HUES64 (cell line): ENCODE results near the gene PBX2.

Source experiments
- H3K27ac ChIP-seq: 2 replicates; pipeline ENCODE4 v1.7.0; 2013; ENCODE audit warnings: low read depth, low read length, inconsistent platforms
- H3K27me3 ChIP-seq: 2 replicates; pipeline ENCODE4 v1.6.1; 2013; ENCODE audit warnings: mild to moderate bottlenecking, low read length; ENCODE audit not compliant: insufficient read depth
- H3K36me3 ChIP-seq: 2 replicates; pipeline ENCODE4 v1.6.1; 2013; ENCODE audit warnings: mild to moderate bottlenecking, low read length; ENCODE audit not compliant: insufficient read depth
- H3K4me1 ChIP-seq: 2 replicates; pipeline ENCODE4 v1.6.1; 2013; ENCODE audit warnings: mild to moderate bottlenecking, low read length, moderate library complexity; ENCODE audit not compliant: insufficient read depth
- H3K4me3 ChIP-seq: 2 replicates; pipeline ENCODE4 v1.5.1; 2013; ENCODE audit warnings: mild to moderate bottlenecking, low read length, moderate library complexity
- H3K9ac ChIP-seq: 2 replicates; pipeline ENCODE4 v1.6.1; 2013; ENCODE audit warnings: mild to moderate bottlenecking, low read depth, low read length
- H3K9me3 ChIP-seq: 2 replicates; pipeline ENCODE4 v1.6.1; 2013; ENCODE audit warnings: low read depth, low read length; ENCODE audit not compliant: insufficient read depth
- WGBS: fragments of 150-250, 120-280 bp; methylation state at CpG from one replicate; pipeline ENCODE4 v1.1.7; 2013; ENCODE audit warnings: missing lambda C conversion rate; 5-methylcytosine and 5-hydroxymethylcytosine counted together

The PBX2 gene

DNA sequence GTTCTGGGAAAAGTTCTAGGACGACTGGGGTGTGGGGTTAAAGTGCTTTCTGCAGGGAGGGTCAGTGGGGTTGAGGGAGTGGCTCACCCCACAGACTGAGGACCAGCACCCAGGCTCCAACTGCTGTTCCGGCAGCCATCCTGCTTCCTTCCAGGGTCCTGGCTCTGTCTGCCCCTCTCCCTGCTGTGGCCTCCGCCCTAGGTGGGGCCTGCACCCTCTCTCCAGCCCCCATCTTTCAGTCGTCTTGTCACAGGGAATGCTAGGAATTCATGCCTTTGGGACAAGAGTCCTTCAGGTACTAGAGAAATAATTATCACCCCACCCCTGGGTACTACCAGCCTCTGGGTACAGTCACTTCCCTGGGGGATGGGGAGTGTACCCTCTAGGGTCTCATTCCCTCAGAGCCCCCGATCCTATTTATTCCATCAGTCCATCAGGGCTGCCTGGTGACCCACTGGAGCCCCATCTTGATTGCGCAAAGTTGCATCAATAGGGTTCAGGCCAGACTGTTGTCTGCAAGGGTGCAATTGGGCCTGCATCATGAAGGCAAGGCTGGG is 5.8 kb downstream of the PBX2 start, which contains the start of gene AGER:
AGER (minus strand) TSS at position 170 of the 557 bp plus-strand sequence; CDS start at position 139, 31 bp downstream.
- H3K4me1 ChIP-seq = no peaks in the 10 kb centered on the region
- no peak within 1 kb of the TSS for H3K9ac ChIP-seq
- peaks cover 62% of the 10 kb centered on the region for H3K36me3 ChIP-seq
- H3K9me3 ChIP-seq = no peaks in the 10 kb centered on the region
- H3K27ac ChIP-seq = no peak within 1 kb of the TSS; the same call in 1 of the 2 replicates
- H3K27me3 ChIP-seq = no peaks in the 10 kb centered on the region
- 82% methylated on average over 6 of the region's 6 CpGs for WGBS
- H3K4me3 ChIP-seq = no peak within 1 kb of the TSS

DNA sequence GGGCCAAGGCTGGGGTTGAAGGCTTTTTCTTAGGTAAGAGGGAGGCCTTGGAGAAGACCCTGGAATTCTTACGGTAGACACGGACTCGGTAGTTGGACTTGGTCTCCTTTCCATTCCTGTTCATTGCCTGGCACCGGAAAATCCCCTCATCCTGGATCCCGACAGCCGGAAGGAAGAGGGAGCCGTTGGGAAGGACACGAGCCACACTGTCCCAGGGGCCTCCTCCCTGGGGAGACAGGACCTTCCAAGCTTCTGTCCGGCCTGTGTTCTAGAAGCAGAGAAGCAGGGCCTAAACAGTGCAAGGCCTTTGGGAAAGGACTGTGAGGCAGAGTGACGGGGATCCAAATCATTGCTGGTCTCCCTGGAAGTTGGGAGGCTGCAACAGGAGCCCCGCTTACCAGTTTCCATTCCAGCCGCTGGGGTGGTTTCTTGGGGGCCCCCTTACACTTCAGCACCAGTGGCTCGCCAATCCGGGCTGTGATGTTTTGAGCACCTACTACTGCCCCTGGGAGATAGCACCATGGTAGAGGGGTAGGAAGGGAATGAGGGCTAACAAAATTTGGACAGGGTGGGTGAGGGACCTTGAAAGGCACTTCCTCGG is 6.4 kb downstream of the PBX2 start:
- Histone ChIP-seq H3K36me3 (peaks cover 62% of the 10 kb centered on the region), H3K9ac (no peak overlapping the region), H3K4me3 (no peak overlapping the region), H3K27me3 (no peaks in the 10 kb centered on the region), H3K9me3 (no peaks in the 10 kb centered on the region), H3K4me1 (no peaks in the 10 kb centered on the region), H3K27ac (no peak overlapping the region; the same call in 1 of the 2 replicates)
- WGBS = 94% methylated on average over 15 of the region's 15 CpGs

DNA sequence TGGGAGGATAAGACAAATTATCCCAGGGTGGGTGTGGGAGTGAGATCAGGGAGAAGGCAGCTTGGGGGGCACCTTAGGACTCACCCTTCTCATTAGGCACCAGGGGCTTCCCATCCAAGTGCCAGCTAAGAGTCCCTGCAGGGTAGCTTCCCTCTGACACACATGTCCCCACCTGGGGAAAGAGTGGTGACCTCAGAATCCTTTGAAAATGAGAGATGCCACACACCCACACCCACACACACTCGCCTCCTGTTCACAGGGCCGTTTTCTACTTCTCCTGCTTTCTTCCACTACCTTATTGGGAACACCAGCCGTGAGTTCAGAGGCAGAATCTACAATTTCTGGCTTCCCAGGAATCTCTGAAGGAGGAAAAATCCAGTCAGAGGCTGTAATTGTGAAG is 7.0 kb downstream of the PBX2 start:
- Histone ChIP-seq H3K27ac (no peak overlapping the region; the same call in 1 of the 2 replicates), H3K9me3 (no peaks in the 10 kb centered on the region)

DNA sequence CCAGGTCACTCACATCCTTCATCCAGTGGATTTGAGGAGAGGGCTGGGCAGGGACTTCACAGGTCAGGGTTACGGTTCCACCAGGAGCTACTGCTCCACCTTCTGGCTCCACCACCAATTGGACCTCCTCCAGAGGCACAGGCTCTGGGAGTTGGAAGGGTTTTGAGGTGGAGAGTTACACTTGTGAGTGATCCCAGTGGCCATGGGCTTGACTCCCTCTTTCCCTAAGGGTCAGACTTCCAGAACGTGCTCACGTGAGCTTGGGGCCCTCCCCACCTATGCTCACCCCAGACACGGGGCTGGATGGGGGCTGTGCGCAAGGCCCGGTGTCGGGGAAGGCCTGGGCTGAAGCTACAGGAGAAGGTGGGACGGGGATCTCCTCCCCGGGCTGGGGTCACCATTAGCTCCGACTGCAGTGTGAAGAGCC is 7.4 kb downstream of the PBX2 start:
- H3K27me3 ChIP-seq = no peaks in the 10 kb centered on the region
- no peak overlapping the region for H3K4me3 ChIP-seq
- no peak overlapping the region for H3K27ac ChIP-seq
- peaks cover 56% of the 10 kb centered on the region for H3K36me3 ChIP-seq
- H3K9me3 ChIP-seq = no peaks in the 10 kb centered on the region
- 94% methylated on average over 10 of the region's 10 CpGs for WGBS
- no peak overlapping the region for H3K9ac ChIP-seq
- H3K4me1 ChIP-seq = no peaks in the 10 kb centered on the region

More for the DNA sequence above, 7.0 kb downstream of the PBX2 start:
- H3K36me3 ChIP-seq = peaks cover 60% of the 10 kb centered on the region
- no peaks in the 10 kb centered on the region for H3K4me1 ChIP-seq
- no peaks in the 10 kb centered on the region for H3K27me3 ChIP-seq
- no peak overlapping the region for H3K4me3 ChIP-seq
- 92% methylated on average over 3 of the region's 3 CpGs for WGBS
- no peak overlapping the region for H3K9ac ChIP-seq

DNA sequence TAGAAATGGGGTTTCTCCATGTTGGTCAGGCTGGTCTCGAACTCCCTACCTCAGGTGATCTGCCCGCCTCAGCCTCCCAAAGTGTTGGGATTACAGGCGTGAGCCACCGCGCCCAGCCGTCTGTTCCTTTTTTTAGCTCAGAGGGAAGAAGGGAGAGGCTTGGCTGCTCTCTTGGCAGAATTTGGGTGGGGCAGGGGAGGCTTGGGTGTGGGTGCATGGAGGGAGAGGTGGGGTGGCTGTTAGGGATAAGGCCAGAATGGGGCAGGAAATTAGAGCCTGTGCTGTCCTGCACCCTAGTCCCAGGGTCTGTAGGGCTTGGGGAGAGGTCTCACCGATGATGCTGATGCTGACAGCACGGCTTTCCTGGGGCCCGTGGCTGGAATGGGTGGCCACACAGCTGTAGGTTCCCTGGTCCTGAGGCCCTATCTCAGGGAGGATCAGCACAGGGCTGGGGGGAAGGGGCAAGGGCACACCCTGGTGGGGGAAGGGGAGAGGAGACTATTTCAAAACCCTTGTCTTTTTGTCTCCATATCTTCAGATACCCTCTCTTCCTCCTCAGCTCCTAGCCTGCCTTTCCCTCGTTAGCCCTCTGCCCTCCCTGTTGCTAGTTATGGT is 8.0 kb downstream of the PBX2 start:
- H3K27me3 ChIP-seq = no peaks in the 10 kb centered on the region
- no peaks in the 10 kb centered on the region for H3K9me3 ChIP-seq
- H3K4me3 ChIP-seq = no peak overlapping the region
- 95% methylated on average over 10 of the region's 10 CpGs for WGBS
- no peaks in the 10 kb centered on the region for H3K4me1 ChIP-seq
- H3K9ac ChIP-seq = no peak overlapping the region
- peaks cover 50% of the 10 kb centered on the region for H3K36me3 ChIP-seq
- no peak overlapping the region for H3K27ac ChIP-seq

DNA sequence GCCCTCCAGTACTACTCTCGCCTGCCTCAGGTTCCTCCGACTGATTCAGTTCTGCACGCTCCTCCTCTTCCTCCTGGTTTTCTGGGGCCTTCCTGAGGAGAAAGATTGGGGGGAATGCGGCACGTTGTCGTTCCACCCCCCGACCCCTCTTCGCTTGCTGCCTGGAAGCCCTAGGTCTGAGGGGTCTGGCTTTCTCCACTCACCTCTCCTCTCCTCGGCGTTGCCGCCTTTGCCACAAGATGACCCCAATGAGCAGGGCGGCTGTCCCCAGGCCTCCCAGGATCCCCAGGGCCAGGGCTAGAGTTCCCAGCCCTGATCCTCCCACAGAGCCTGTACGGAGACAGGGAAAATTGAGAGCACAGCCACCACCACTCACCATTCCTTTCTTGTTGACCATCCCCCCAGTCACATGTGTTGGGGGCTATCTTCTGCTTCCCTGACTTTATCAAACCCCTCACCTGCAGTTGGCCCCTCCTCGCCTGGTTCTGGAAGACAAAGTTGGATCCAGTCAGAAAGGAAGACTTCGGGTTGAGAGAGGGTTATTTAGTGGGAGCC is 8.8 kb downstream of the PBX2 start:
- Histone ChIP-seq H3K9me3 (no peaks in the 10 kb centered on the region), H3K4me1 (no peaks in the 10 kb centered on the region), H3K27ac (no peak overlapping the region), H3K9ac (no peak overlapping the region), H3K36me3 (peaks cover 42% of the 10 kb centered on the region), H3K27me3 (no peaks in the 10 kb centered on the region), H3K4me3 (no peak overlapping the region)
- 93% methylated on average over 15 of the region's 15 CpGs for WGBS

DNA sequence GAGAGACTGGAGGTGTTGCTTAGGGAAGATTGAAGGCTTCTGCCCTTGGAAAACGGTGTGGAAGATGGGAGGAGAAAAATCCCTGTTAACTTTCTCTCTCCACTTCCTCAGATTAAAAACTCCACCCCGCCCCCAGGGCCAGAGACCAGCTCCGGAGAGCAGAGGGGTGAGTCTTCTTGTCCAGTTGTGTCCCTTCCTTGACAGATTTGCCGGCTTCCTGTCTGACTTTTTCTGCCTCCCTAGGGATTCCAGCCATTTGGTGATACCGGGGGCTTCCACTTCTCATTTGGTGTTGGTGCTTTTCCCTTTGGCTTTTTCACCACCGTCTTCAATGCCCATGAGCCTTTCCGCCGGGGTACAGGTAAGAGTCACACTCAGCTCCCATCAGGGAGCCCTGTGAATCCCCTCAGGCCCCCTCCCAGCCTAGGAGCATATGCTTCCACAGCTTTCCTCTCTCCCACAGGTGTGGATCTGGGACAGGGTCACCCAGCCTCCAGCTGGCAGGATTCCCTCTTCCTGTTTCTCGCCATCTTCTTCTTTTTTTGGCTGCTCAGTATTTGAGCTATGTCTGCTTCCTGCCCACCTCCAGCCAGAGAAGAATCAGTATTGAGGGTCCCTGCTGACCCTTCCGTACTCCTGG is 10.1 kb downstream of the PBX2 start:
- no peak overlapping the region for H3K27ac ChIP-seq
- H3K36me3 ChIP-seq = peaks cover 37% of the 10 kb centered on the region
- WGBS = 96% methylated on average over 9 of the region's 10 CpGs
- H3K9ac ChIP-seq = no peak overlapping the region
- H3K27me3 ChIP-seq = no peaks in the 10 kb centered on the region
- H3K4me3 ChIP-seq = no peak overlapping the region; the same call in 1 of the 2 replicates
- peaks cover 3% of the 10 kb centered on the region; the same call in 1 of the 2 replicates for H3K4me1 ChIP-seq
- H3K9me3 ChIP-seq = no peaks in the 10 kb centered on the region

DNA sequence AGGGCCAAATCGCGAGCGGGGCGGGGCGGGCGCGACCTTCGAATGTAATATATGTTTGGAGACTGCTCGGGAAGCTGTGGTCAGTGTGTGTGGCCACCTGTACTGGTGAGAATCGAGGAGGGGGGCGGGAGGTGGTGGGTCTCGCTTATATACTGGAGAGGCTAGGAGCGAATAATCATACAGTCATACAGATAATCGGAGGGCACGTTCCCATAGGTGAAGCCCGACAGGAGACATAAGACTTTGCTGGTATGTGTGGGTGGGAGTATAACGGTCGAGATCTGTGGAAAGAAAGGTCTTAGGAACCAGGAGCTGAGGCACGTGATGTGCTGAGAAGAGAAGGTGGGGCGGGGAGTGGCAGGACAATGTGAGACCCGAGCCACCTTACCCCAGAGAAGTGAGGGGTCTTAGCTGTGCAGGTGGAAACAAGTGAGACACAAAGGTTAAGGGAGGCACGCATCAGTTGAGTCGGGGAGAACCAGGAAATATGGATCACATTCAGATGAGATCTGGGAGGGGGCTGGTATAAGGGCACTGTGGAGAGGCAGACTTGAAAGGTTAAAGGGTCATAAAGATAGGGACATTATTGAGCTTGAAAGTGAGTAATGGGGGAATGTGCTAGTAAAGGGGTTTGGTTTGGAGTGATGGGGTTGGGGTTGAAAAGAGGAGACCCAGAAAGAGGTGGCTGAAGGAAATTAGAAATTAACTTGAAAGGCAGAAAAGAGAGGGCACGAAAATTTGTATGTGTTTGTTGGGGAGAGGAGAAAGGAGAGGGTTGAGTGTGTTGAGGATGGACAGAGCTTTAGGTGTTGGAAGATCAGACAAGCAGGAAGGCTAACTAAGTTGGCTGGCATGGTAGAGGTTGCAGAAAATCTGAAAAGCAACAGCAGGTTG is 11.2 kb downstream of the PBX2 start:
- Histone ChIP-seq H3K4me1 (peaks cover 6% of the 10 kb centered on the region; the same call in 1 of the 2 replicates), H3K9me3 (no peaks in the 10 kb centered on the region), H3K27ac (peak overlapping the region; percentile 98), H3K9ac (peak overlapping the region; percentile 85), H3K4me3 (peak overlapping the region; percentile 97), H3K36me3 (peaks cover 39% of the 10 kb centered on the region), H3K27me3 (no peaks in the 10 kb centered on the region)
- 5% methylated on average over 24 of the region's 24 CpGs for WGBS

DNA sequence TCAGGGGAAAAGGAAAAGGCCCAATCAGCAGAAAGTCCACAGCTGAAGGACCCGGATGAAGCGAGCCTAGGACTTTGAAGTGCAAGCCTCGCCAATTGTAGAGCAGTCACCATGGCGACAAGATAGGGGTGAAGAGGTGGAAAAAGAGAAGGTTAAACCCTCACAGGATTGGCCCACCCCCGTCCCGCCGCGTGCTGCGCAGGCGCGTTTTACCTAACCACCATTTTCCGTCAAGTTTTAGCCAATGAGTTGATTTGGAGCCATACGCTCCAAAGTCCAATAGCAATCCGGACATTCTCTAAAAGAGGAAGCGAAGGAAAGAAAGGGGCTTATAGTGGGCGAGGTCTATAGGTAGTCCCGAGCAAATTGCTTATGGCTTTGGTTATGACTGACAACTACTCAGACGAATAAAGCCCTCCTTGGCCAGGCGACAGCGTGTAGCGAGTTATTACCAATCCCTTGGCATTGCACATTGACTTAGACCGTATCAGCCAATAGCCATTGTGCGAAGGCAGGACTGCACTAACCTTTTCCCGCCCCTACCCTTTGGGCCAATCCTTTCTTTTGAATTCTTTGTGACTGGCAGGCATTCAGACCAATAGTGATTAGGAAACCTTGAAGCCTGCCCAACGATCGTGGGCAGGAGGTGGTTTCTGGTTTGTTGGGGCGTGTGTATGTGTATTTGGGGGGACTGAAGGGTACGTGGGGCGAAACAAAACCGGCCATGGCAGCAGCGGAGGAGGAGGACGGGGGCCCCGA is 12.0 kb downstream of the PBX2 start, which contains the start of gene RNF5:
RNF5 (plus strand) TSS at position 618 of the 759 bp plus-strand sequence; CDS start at position 725, 107 bp downstream.
- no peaks in the 10 kb centered on the region for H3K9me3 ChIP-seq
- H3K9ac ChIP-seq = peak within 1 kb of the TSS; percentile 85
- peak within 1 kb of the TSS; percentile 97 for H3K4me3 ChIP-seq
- H3K27ac ChIP-seq = peak within 1 kb of the TSS; percentile 98
- peaks cover 36% of the 10 kb centered on the region for H3K36me3 ChIP-seq
- under 1% methylated on average over 33 of the region's 33 CpGs for WGBS
- peaks cover 12% of the 10 kb centered on the region; the same call in 1 of the 2 replicates for H3K4me1 ChIP-seq
- no peaks in the 10 kb centered on the region for H3K27me3 ChIP-seq
